Lung (tissue), 12 donors: ENCODE results near the gene SELENOM. TPM values are rescaled to one million over a fixed set of nuclear protein-coding genes. Genes with fewer than 3 reads are reported as not detected.

Experiments
- ATAC-seq: fragments of 200-7000 bp; cut with Tn5 transposase; one replicate; pipeline ENCODE4 v1.9.1; 2020; ENCODE audit warnings: moderate number of reproducible peaks; ENCODE audit not compliant: insufficient read depth, low FRiP score
- DNase-seq, 3 donors: peaks; one replicate each; pipeline ENCODE4 v3.0.0-alpha.2; 2013 to 2017
- H3K27ac ChIP-seq, 2 donors: one replicate each; pipeline ENCODE4 v1.5.1; 2013; ENCODE audit warnings: mild to moderate bottlenecking in 2 of 2, moderate library complexity in 2 of 2, control low read depth in 1 of 2, inconsistent platforms in 1 of 2, low read depth in 1 of 2, low read length in 1 of 2
- H3K27me3 ChIP-seq, 3 donors: one replicate each; pipeline ENCODE4 v1.5.1; 2013; ENCODE audit warnings: low read length in 2 of 3; ENCODE audit not compliant: control insufficient read depth in 3 of 3, insufficient read depth in 3 of 3
- H3K36me3 ChIP-seq, 4 donors: one replicate each; pipeline ENCODE4 v1.5.1; 2013; ENCODE audit warnings: low read length in 4 of 4, mild to moderate bottlenecking in 1 of 4, moderate library complexity in 1 of 4; ENCODE audit not compliant: control insufficient read depth in 4 of 4, insufficient read depth in 4 of 4
- H3K4me1 ChIP-seq, 5 donors: one replicate each; pipeline ENCODE4 v1.5.1; 2013; ENCODE audit warnings: low read length in 5 of 5, mild to moderate bottlenecking in 2 of 5, moderate library complexity in 1 of 5; ENCODE audit not compliant: control insufficient read depth in 5 of 5, insufficient read depth in 5 of 5
- H3K4me3 ChIP-seq: one replicate; pipeline ENCODE4 v1.5.1; 2013; ENCODE audit warnings: mild to moderate bottlenecking, control low read depth, moderate library complexity
- H3K9ac ChIP-seq, 2 donors: one replicate each; pipeline ENCODE4 v1.5.1; 2013; ENCODE audit warnings: low read length in 2 of 2, control low read depth in 1 of 2; ENCODE audit not compliant: insufficient read depth in 1 of 2
- H3K9me3 ChIP-seq, 4 donors: one replicate each; pipeline ENCODE4 v1.5.1; 2013; ENCODE audit warnings: low read length in 3 of 4, mild to moderate bottlenecking in 1 of 4, moderate library complexity in 1 of 4; ENCODE audit not compliant: control insufficient read depth in 4 of 4, insufficient read depth in 3 of 4
- CTCF ChIP-seq: IDR thresholded peaks from 2 replicates; pipeline ENCODE4 v1.5.1; 2012; ENCODE audit warnings: mild to moderate bottlenecking; ENCODE audit errors: control extremely low read depth, extremely low read depth
- WGBS, 2 donors: extraction: QIAGEN DNeasy Blood & Tissue Kit; methylation state at CpG; one replicate each; pipeline ENCODE4 v1.1.7; 2013; 5-methylcytosine and 5-hydroxymethylcytosine counted together
- polyA plus RNA-seq, 2 donors: library from polyadenylated mRNA; stranded (reverse); fragments of 200-250 nt; gene quantifications; one replicate each; pipeline ENCODE4 v1.2.1, GENCODE V29; 2013
- total RNA-seq, 2 donors: library from RNA; depleted of rRNA in 1 of 2; stranded (reverse); fragments of >200 nt in 1 of 2; gene quantifications; one replicate each; pipeline ENCODE4 v1.2.1, GENCODE V29; 2014 to 2021
- donor health status: control.
- donor health status: control.
- donor health status: Bipolar disorder and iron deficiency.
- donor health status: healthy.
- donor health status: DM: yes; HTN: yes; CAD: no.

SELENOM gene
- total and polyA plus RNA-seq, 4 donors = 26.6 to 159 (median 147) TPM

DNA sequence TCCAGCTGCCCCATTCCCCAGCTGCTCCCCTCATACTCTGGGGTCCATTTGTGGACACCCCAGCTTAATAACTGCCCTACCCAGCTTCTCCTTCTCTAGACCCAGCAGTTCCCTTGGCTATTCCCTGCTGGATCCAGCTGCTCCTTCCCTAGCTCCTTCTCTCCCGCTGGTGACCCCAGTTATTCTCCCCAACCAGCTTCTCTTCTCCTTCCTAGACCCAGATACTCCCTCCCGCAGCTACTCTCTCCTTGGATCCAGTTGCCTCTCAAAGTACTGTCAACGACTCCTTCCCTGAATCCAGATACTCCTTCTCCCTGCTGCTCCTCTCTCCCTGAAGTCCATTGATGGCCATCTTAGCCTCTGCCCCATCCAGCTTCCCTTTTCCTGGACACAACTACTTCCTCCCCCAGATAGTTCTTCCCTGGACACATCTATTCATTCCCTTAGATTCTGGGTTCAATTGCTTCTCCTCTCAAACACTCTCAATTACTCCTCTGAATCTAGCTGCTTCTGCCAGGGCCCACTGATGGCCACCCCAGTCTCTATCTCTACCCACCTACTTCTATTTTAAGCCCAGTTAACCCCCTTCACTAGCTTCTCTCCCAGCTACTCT, 11.6 kb downstream of the SELENOM start:
- no peaks in the 10 kb centered on the region for H3K4me1 ChIP-seq
- H3K9me3 ChIP-seq = no peaks in the 10 kb centered on the region
- H3K4me3 ChIP-seq = no peak overlapping the region
- H3K36me3 ChIP-seq = peaks cover 6 to 82% (median 57%) of the 10 kb centered on the region in 4 donors
- DNase-seq = no peak
- H3K9ac ChIP-seq = no peak overlapping the region
- WGBS, 2 donors = 95 to 98% methylated on average over 3 of the region's 3 CpGs
- H3K27me3 ChIP-seq = no peaks in the 10 kb centered on the region
- no peak for ATAC-seq
- no peak overlapping the region for H3K27ac ChIP-seq
- no peak for TF ChIP-seq CTCF

- WGBS, 2 donors = 96 to 97% methylated on average over 7 of the region's 7 CpGs
- H3K4me3 ChIP-seq = no peak overlapping the region
- ATAC-seq (no peak), DNase-seq (no peak)
- H3K9ac ChIP-seq = no peak overlapping the region
- TF ChIP-seq CTCF = no peak
- H3K27me3 ChIP-seq = no peaks in the 10 kb centered on the region
- H3K27ac ChIP-seq = no peak overlapping the region
- peaks cover 4 to 77% (median 55%) of the 10 kb centered on the region in 4 donors for H3K36me3 ChIP-seq
- H3K4me1 ChIP-seq = no peaks in the 10 kb centered on the region
- H3K9me3 ChIP-seq = no peaks in the 10 kb centered on the region
Measured at GRCh38 chr22:31094741-31095140, 12.6 kb downstream of the SELENOM start.

DNA sequence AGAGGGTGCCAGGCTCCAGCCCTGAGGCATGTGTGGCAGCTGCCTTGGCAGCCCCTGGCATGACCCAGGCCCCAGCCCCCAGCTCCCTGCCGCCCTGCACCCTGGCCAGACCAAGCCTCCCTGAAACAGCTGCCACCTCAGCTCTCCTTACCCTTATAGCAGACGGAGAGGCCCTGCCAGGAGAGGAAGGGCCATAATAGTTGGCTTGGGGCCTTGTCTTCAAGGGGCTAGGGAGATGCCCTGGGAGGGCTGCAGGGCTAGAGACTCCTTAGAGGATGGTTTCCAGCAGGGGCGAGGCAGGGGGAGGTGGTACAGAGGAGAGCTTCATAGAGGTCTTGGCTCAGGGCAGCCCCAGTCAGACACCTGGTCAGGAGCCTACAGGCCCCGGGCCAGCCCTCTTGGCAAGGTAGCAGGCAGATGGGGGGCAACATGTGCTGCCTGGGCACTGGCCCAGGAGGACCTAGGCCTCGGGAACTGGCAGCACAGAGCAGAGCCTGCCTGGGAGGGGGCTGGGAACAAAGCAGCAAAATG, 13.3 kb downstream of the SELENOM start:
- ATAC-seq (no peak), DNase-seq (no peak)
- H3K27ac ChIP-seq = peak overlapping the region in 1 of 2 donors; percentile 86
- no peak overlapping the region for H3K4me3 ChIP-seq
- no peaks in the 10 kb centered on the region for H3K9me3 ChIP-seq
- H3K9ac ChIP-seq = no peak overlapping the region
- TF ChIP-seq CTCF = no peak
- WGBS, 2 donors = 74 to 89% methylated on average over 5 of the region's 5 CpGs
- H3K36me3 ChIP-seq = peaks cover 3 to 77% (median 57%) of the 10 kb centered on the region in 4 donors
- H3K27me3 ChIP-seq = no peaks in the 10 kb centered on the region
- no peaks in the 10 kb centered on the region for H3K4me1 ChIP-seq
